HG02840 (cell line): Measurements from ENCODE around the gene PBX3.

Experiments
- ATAC-seq: cut with Tn5 transposase; IDR thresholded peaks from one replicate; pipeline ENCODE4 v1.9.1; 2021; ENCODE audit warnings: mild to moderate bottlenecking, moderate library complexity, moderate number of reproducible peaks; ENCODE audit not compliant: unreplicated experiment, low FRiP score

The PBX3 gene

DNA sequence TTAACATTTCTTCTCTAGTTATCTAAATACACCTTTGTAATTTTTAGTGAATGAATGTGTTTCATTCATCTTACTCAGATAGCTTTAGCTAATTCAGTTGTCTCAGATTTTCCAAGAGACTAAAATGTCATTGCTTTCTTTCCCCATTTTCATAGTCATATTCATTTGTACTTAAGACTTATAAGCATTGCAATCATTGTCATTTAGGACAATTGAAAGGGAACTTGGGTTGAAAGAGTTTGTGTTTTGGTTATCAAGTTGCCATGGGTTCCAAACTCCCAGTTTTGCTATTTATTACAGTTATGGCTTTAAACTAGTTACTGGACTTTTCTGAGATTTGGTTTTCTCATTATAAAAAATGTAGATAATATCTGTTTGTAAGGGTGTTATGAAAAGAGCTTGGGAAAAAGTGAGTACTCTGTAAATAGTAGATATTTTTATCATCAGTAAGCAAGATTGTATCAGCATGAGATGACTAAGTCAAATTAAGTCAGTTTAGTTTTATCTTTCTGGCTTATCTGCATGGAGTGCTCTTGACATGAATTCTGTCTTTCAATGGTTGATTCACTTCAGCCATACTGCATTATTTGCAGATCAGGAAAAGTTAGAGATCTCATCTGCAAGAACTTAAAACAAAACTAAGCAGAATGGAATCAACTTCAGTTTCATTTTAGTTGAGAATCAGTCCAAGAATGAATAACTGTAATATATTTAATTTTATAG, 107.5 kb downstream of the PBX3 start:
- no peak for ATAC-seq

GRCh38 chr9:125856331-125856730, 109.2 kb downstream of the PBX3 start:
- ATAC-seq, result no peak

DNA sequence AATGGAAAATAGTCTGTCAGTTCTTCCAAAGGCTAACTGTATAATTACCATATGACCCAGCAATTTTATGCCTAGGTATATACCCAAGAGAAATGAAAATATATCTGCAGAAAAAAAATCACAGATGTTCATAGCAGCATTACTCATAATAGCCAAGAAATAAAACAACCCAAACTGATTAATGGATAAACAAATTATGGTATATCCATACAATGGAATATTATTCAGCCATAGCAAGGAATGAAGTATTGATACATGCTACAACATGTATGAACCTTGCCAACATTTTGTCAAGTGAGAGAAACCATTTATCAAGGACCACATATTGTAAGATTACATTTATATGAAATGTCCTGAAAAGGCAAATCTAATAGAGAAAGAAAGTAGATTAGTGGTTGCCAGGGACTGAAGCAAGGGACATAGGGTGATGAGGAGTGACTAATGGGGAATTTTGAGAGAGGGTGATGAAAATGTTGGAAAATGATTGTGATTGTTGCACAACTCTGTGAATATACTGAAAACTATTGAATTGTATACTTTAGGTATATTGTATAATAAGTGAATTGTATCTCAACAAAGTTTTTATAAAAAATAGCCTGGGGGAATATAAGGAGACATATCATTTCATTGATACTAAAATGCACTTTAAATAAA, 114.4 kb downstream of the PBX3 start:
- ATAC-seq, result no peak

GRCh38 chr9:125863923-125864322, 116.8 kb downstream of the PBX3 start:
- ATAC-seq, result no peak

DNA sequence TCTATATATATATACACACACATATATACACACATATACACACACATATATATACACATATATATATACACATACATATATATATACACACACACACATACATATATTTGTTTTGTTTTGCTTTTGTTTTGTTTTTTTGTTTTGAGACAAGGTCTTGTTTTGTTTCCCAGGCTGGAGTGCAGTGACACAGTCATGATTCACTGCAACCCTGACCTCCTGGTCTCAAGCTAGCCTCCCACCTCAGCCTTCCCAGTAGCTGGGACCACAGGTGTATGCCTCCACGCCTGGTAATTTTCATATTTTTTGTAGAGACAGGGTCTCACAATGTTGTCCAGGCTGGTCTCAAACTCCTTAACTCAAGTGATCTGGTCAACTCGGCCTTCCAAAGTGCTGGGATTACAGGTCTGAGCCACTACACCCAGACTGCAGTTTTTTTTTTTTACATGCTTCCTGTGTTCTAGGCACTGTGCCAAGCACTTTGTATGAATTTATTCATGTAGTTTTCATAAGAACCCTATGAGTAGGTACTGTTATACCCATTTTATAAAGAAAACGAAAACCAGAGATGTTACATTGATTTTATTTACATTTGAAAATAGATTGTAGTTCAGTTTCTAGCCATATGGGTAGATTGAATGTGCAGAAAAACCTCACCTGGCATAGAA, 120.7 kb downstream of the PBX3 start:
- no peak for ATAC-seq

DNA sequence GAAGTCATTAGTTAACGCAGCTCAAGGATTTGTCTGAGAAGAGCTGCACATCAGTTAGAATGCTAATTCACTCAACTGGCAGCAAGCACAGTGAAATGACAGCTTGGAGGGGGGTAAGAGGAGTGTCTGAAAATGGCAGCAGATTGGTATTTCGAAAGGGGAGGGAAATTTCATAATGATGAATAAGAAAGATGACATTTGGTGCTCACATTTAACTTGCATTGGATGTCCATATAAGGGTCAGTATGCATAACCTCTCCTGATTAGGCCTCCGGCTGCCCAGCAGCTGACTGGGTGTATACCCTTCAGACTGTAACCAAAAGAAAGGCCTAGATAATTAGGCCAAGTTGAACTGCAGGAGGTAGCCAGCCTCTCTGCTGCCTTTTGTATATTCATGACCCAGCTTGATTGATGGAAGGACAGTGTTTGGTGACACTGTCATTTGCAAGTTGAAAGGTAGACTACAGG, 131.0 kb downstream of the PBX3 start:
- ATAC-seq, result no peak

DNA sequence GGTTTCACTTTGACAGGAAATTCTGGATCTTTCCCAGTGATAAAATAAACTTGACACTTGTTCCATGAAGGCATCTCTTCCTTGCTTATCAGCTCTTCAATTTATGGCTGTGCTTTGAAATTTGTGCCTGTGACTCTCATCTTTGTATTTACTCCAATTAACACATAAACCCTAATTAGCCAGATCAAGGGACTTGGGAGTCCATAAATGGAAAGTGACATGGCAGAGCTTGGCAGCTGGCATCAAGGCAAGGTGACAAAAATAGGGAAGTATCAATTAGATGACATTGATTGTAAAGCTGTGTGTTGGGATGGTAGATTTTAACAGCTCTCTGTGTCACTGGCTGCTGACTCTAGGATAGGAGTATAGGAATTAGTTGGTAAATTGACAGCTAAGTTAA, 133.9 kb downstream of the PBX3 start:
- no peak for ATAC-seq

DNA sequence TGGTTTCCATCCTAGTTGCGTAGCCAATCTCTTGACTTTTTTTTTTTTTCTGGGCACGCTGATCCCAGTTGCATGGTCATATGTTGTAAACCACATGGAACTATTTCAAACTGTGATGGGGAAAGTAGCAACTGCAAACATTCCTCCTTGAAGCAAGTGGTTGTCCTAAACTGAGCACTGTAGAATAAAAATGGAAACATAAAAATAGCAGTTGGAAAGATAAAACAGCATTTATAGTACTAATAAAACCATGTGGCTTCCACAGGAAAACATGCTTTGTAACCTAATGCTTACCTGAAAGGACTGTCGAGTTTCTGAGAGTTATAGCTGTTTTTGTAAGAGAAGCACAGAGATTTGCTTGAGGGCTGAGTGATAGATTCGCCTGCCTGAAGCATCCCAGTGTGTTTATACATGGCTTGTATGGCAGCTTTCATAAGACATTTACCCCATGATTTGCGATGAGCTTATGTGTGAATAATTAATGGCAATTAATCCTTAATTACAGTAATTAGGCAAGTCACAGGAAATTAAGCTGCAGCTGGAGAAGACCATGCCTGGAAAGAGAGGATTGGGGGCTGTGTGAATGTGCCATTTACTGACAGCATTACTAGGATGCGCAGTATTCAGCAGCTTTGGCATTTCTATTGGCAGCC, 136.5 kb downstream of the PBX3 start:
- ATAC-seq, result no peak

DNA sequence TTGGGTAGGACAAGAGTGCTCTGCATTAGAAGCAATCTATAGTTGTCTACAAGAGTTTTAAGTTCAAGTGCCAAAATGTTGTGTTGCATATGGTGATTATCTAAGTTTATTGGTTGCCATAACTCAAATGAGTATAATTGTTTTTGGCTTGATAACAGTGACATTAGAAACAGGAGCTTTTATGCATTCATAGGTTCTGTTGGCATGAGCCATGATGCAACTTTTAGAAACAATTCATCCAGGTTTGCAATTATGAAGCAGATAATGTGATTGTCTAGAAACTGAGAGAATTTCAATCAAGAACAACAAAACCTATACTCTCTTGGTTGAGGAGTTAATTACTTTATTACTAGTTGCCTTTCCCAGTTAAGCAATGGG, 137.0 kb downstream of the PBX3 start:
- ATAC-seq, result no peak

- no peak for ATAC-seq
These were observed 138.3 kb downstream of the PBX3 start for GRCh38 chr9:125885405-125886034.

DNA sequence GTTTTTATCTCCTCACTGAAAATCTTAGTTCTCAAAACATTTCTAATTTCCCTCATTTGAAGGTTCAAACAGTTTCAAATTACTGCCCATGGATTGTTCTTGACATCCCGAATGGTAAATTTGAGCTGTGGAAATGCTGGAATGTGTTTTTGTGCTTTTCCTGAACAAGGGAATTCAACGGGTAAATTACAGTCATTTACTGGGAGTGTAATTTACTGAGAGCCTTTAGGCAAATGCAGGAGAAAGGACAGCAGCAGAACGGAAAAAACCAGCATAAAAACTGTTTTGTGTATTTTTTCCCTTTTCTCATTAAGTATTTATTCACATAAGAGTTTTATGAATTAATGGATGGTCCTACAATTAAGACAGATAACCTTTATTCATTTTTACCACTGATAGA, 139.2 kb downstream of the PBX3 start:
- ATAC-seq, result no peak

DNA sequence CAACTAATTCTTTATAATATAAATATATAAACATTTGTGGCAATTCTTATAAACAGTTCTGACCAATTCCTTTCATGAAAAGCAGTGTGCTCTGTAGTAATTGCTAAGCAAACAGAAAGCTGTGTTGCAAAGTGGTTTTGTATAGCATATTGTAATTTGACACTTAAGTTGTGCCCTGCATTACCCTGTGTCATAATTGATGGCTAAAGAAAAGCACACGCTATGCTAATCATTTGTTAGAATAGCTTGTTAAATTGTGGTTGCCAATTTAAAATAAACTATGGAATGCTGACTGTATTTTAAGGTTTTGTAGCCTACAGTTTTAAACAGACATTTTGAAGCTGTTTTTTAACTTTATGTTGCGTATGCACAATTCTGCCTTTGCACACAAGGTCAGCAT, 140.0 kb downstream of the PBX3 start:
- no peak for ATAC-seq

- no peak for ATAC-seq
These were observed 141.0 kb downstream of the PBX3 start for GRCh38 chr9:125888211-125888610.

DNA sequence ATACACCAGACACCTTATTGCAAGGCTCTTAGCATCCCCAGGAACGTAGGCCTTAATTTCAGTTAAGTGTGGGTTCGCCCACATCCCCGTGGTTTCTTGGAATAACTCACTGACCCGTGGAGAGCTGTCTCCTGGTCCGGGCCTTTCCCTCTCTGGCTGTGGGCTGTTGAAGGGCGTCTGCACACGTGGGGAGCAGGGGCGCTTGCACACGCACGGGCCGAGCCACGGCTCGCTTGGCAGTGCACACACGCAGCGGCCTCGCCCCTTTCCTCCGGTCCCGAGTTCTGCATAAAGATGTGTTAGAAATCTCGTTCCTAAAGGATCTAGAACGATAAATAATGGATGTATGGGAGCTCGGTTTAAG, 141.9 kb downstream of the PBX3 start:
- no peak for ATAC-seq

DNA sequence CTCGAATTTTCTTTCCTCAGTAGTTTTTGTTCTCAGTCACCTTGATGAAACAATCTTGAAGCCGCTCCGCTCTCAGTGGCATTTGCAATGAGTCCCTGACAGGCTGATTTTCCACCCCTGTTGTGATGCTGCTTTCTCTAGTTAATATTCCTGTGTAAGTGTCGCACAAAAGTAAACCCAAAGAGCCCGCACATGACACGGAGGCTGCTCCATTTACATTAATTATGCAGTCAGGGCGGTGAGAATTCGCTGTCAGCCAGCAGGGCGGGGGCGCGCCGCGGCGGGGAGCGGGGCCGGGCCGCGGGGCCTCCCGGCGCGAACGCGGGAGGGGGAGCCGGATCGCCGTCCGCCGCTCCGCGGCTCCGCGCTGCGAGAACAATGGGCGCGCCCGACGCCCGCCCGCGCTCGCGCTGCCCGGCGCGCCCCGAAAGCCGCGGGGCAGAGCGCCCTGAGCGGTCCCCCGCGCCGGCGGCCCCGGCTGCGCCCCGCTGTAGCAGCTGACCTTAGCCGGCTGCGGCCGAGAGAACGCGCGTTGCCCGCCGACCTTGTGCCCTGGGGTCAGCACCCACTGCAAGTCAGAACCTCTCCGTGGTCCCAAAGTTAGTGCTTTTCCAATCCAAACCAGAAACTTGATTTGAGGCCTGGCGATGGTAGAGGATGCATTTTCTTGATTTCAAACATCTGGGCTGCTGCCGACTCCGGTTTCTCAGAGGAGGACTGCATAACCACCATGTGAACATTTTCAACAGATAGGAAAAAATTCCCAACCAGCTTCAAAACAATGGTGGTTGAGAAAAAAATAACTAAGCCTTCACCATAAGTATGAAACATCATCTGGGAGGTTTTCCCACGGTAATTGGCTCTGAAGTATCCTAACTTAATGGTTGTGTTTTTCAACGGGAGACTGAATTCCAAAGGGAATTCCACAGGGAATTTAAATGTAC, 142.6 kb downstream of the PBX3 start:
- ATAC-seq, result no peak

DNA sequence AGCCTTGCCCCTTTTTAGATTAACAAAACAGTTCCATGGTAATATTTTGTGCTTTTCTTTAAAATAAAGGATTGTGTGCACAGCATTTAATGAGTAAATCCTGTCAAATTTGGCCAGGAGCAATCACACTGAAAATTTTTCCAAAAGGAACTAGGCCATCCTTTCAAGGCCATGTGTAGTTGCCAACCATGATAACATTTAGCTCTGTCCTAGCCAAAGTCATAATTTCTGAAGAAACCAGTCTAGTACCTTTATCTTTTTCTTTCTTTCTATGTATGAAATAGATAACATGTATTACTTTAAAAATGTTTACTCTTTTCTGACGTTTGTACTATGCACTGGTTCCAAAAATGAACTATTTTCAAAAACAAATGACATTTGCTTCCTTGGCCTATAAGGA, 143.7 kb downstream of the PBX3 start:
- ATAC-seq, result no peak

GRCh38 chr9:125893277-125893676, 146.1 kb downstream of the PBX3 start:
- ATAC-seq, result no peak

DNA sequence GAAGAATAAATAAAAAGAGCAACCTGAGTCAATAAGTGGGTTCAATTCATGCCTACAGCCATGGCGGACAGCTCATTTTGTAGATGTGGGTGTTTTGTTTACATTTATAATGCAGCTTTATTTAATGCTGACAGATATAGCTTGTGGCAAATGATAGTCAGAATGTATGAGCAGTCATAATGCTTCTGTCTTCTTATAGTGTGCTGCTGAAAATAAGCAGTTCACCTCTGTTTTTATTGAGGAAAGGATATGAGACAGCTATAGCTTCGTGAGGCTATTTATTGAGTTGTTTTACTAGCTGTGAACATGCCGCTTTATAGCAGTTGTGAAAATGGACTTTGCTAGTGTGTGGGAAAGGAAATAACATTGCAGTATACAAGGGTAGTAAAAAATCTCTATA, 147.4 kb downstream of the PBX3 start:
- ATAC-seq, result no peak

DNA sequence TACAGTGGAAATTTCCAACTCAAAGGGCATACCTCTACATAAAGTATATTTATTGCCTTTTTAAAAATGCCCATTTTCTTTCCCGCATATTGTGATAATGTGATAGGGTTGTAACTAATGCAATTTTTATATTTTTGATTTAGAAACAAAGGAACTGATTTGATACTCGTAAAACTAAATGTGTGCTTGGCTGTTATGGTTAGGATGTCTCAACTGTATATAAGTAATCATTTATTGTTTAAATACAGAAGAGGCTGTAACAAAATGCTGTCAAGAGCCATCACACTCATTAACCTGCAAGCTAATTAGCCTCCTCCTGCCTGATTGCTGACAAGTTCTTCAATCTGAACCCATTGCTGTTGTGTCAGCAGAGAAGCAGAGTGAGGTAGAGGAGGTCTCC, 149.2 kb downstream of the PBX3 start:
- no peak for ATAC-seq

DNA sequence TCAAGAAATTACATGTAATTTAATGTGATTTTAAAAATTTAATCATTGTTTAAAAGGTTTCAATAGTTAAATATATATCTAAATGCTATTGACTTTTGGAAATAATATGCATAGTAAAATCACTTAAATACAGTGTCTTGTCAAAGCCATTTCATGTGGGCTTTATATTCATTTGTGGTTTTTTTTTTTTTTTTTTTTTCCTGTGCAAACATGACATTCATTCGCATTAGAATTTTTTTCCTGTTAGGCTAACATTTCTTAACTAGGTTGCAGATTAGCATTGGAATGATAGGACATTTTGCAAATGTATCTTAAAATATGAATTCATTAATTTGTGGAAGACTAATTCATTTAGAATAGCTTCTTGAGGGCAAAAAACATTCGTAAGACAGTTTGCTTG, 149.8 kb downstream of the PBX3 start:
- ATAC-seq, result no peak
